GM13977 (cell line): ENCODE data around the gene RNF44.
A peak's percentile ranks its signal among the peaks of the same experiment; 100 is the strongest.

Experiments
- DNase-seq: peaks from one replicate; pipeline ENCODE4 v3.0.0; 2012; ENCODE audit warnings: low spot score
- CTCF ChIP-seq: IDR thresholded peaks from 2 replicates; pipeline ENCODE4 v1.5.1; 2012; ENCODE audit warnings: mild to moderate bottlenecking, control low read depth; ENCODE audit not compliant: insufficient read depth; ENCODE audit errors: extremely low read depth, missing control alignments
- in situ Hi-C: fragments of 300-500 bp; cut with MboI; formaldehyde crosslinking; loops from one replicate; pipeline ENCODE4 v1.12.0; 2022; ENCODE audit warnings: low sequenced_read_pairs, low pct_unique_long_range_greater_than_20kb, mixed read lengths, inconsistent platforms; ENCODE audit not compliant: unreplicated experiment

RNF44 gene

GRCh38 chr5:176536902-176537553, at the start of gene RNF44:
Gene RNF44, minus strand, starts transcription at chr5:176537402. Its CDS starts 4,930 bp downstream, at chr5:176532472.
- DNase-seq: peak; percentile 96
- TF ChIP-seq CTCF: no peak
- in situ Hi-C loops: no loop called here

- no peak for TF ChIP-seq CTCF
- no peak for DNase-seq
- in situ Hi-C loops: loop anchor here (25.0 kb wide), 1 partner anchor 846 kb away; no protein-coding TSS in a partner anchor
Observed at GRCh38 chr5:176583076-176583475, 45.9 kb upstream of the RNF44 start.

DNA sequence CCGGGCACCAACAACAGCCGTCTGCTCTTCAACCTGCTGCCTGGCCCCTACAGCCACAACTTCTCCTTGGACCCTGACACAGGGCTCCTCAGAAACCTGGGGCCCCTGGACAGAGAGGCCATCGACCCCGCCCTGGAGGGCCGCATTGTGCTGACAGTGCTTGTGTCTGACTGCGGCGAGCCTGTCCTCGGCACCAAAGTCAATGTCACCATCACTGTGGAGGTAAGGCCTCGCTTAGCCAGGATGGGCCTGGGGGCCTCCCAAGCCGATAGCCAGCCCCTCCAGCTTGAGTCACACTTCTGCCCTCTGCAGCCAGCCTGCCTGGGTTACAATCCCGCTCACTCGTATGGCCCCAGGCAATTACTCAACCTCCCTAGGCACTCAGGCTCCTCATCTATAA, 44.2 kb upstream of the RNF44 start:
- TF ChIP-seq CTCF: no peak
- no peak for DNase-seq
- in situ Hi-C loops: loop anchor here (25.0 kb wide), 1 partner anchor 844 kb away; no protein-coding TSS in a partner anchor

DNA sequence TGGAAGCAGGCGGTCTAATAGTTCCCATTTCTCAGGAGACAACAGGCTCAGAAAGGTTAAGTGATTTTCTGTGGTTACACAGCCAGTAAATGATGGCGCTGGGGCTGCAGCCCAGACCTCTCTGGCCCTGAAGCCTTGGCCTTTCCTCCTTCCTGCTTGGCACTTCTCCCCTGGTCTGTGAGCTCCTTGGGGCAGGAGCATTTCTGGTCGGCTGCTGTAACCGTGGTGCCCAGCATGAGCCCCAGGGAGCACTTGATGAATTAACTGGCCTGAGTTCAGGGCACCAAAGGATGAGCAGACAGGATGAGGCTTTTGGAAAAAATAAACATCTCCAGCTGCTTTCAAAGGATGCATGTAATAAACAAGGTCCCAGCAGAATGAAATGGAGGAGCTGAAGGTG, 42.1 kb upstream of the RNF44 start:
- in situ Hi-C loops: loop anchor here (25.0 kb wide), 1 partner anchor 842 kb away; no protein-coding TSS in a partner anchor
- DNase-seq: no peak
- TF ChIP-seq CTCF: no peak

GRCh38 chr5:176578391-176578808, 41.2 kb upstream of the RNF44 start:
- peak; percentile 68 for DNase-seq
- TF ChIP-seq CTCF: peak; percentile 41
- in situ Hi-C loops: loop anchor here (25.0 kb wide), 1 partner anchor 841 kb away; no protein-coding TSS in a partner anchor

GRCh38 chr5:176577312-176578176, 40.3 kb upstream of the RNF44 start:
- no peak for TF ChIP-seq CTCF
- no peak for DNase-seq
- in situ Hi-C loops: loop anchor here (25.0 kb wide), 1 partner anchor 840 kb away; no protein-coding TSS in a partner anchor
